AG04449 (cell line): Measurements from ENCODE around the gene TMEM218.

ENCODE experiments used
- CTCF ChIA-PET: fragments of 350-600 bp; formaldehyde crosslinking; extraction: SDS; loops from one replicate; lab custom pipeline; 2021; ENCODE audit warnings: antibody characterized with exemption; lab: Yijun Ruan, JAX
- POLR2A ChIA-PET: fragments of 400-600, 350-600 bp; formaldehyde crosslinking; extraction: SDS; loops from one replicate; lab custom pipeline; 2020; ENCODE audit warnings: antibody characterized with exemption, inconsistent platforms; lab: Yijun Ruan, JAX
- DNase-seq: peaks from one replicate; pipeline ENCODE4 v3.0.0-alpha.2; 2010; ENCODE audit warnings: low read depth, low spot score
- H3K4me3 ChIP-seq: 2 replicates; pipeline ENCODE4 v1.5.1; 2011; ENCODE audit warnings: low read depth, mild to moderate bottlenecking, control low read depth, low read length
- TF ChIP-seq, protein P1 (sequence below): IDR thresholded peaks from one replicate; pipeline ENCODE4 v1.5.1; 2011; ENCODE audit warnings: mild to moderate bottlenecking, moderate library complexity, low read length, control low read depth, inconsistent platforms; ENCODE audit not compliant: insufficient read depth; ENCODE audit errors: missing control alignments

The TMEM218 gene

DNA sequence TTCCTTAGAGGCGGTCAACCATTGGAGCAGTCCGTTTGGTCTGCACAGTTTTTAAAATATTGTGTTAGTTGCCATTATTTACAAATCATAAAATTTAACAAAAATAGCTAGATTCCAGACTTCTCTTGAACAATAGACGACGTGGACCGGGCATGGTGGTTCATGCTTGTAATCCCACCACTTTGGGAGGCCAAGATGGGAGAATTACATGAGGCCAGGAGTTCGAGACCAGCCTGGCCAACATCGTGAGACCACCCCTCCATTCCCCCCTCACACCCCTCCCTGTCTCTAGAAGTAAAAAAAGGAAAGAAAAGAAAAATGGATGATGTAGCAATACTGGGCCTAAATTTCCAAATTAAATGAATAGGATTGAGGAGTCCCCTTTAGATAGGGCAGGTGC is 47.4 kb downstream of the TMEM218 start:
- no peak for DNase-seq
- TF ChIP-seq, protein P1, sequence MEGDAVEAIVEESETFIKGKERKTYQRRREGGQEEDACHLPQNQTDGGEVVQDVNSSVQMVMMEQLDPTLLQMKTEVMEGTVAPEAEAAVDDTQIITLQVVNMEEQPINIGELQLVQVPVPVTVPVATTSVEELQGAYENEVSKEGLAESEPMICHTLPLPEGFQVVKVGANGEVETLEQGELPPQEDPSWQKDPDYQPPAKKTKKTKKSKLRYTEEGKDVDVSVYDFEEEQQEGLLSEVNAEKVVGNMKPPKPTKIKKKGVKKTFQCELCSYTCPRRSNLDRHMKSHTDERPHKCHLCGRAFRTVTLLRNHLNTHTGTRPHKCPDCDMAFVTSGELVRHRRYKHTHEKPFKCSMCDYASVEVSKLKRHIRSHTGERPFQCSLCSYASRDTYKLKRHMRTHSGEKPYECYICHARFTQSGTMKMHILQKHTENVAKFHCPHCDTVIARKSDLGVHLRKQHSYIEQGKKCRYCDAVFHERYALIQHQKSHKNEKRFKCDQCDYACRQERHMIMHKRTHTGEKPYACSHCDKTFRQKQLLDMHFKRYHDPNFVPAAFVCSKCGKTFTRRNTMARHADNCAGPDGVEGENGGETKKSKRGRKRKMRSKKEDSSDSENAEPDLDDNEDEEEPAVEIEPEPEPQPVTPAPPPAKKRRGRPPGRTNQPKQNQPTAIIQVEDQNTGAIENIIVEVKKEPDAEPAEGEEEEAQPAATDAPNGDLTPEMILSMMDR = no peak
- CTCF ChIA-PET = interaction anchor here (0.6 kb wide), 1 partner anchor 77 kb away, joined by 4 read pairs; no protein-coding TSS in a partner anchor
- peak overlapping the region; percentile 72; the same call in 1 of the 2 replicates for H3K4me3 ChIP-seq
- POLR2A ChIA-PET = no interaction called here

DNA sequence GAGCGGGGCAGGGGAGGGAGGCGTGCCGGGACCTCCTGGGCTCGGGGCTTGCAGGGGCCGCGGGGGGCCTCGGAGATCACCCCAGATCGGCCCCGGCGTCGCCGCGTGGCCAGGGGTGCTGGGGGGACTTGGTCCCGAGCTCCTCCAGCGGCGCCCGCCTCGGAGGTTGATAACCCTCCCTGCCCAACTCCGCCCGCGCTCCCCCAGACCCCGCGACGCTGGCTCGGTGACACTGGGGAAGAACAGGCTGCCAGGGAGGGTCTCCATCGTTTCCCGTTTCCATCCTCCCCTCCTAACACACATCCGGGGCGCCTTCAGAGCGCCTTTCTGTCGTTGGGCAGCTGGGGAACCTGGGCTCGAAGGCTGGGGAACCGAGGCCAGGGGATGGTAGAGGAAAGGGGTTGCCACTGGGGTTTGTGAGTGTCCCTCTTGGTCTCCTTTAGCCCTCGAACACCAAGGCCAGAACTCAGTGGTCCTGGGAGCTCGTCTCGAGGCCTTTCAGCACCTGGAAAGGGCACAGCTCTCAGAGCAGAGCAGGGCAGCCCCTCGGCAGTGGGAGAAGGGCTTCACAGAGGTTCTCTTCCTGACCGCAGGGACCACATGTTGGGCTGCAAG is 47.9 kb downstream of the TMEM218 start:
- ChIA-PET CTCF (interaction anchor here (0.8 to 1.5 kb wide), 3 partner anchors 27 to 282 kb away, joined by 4 read pairs; no protein-coding TSS in a partner anchor), POLR2A (interaction anchor here (0.7 kb wide), 1 partner anchor 311 kb away, joined by 4 read pairs; no protein-coding TSS in a partner anchor)
- DNase-seq = no peak
- H3K4me3 ChIP-seq = peak overlapping the region; percentile 72
- TF ChIP-seq, protein P1 = no peak

DNA sequence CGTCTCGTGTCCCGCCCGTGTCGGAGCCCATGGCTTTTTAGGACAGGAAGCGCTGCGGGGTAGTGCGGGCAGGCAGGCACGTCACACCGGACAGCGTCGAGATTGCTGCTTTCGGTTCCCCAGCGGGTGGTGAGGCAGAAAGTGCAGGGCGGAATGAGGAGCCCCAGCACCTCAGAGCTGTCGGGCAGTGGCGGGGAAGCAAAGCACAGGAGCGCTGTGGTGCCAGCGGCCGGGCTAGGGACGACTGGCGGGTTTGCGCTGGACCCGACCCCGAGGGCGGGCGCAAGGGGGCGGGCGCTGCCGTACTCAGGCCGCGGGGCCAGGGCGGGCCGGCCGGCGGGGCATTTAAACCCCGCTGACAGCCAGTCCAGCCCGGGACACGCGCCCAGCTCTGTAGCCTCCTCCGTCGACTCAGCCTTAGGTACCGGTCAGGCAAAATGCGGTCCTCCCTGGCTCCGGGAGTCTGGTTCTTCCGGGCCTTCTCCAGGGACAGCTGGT is 48.4 kb downstream of the TMEM218 start, which contains the start of gene SLC37A2:
Gene SLC37A2 (plus strand): TSS at position 375 of the 498 bp plus-strand sequence. CDS start 63 bp downstream, at position 438.
- TF ChIP-seq, protein P1 = peak; percentile 27
- H3K4me3 ChIP-seq = peak within 1 kb of the TSS; percentile 72
- CTCF ChIA-PET = interaction anchor here (0.8 to 1.5 kb wide), 3 partner anchors 28 to 283 kb away, joined by 4 read pairs; no protein-coding TSS in a partner anchor
- POLR2A ChIA-PET = interaction anchor here (0.7 kb wide), 1 partner anchor 310 kb away, joined by 4 read pairs; no protein-coding TSS in a partner anchor
- DNase-seq = no peak

DNA sequence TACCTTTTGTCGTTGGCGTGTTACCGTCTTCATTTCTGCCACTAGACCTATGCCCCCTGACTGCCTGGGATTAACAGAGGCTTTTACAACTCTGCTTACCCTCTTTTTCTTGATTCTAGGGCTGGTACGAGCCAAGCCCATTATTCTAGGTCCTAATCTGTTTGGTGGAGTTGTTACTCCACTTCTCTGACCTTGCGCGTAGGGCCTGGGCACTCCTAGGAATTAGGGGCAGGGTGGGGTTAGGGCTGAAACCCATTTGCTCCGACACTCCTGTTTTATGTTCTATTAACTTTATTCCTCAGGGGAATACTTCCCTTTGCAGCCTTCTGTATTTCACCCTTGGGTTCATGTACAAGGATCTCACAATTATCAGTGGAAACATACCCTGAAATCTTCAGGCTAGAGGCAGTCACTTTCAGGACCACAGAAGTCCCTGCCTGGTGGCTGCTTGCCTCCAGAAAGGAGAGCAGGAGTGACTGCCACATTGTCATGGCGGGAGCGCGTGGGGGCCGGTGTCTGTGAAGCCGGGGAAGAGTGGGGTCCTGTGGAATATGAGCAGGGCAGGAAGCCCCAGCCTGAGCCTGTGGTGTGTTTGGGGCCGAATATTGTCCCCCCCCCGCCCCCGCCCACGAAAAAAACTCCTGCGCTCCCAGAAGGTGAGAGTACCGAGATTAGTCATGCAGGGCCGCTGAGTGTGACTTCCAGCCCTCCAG is 49.1 kb downstream of the TMEM218 start:
- TF ChIP-seq, protein P1 = no peak
- CTCF ChIA-PET = interaction anchor here (0.8 to 1.5 kb wide), 4 partner anchors 29 to 284 kb away, joined by 4 read pairs; no protein-coding TSS in a partner anchor
- peak overlapping the region; percentile 72 for H3K4me3 ChIP-seq
- POLR2A ChIA-PET = interaction anchor here (0.6 kb wide), 1 partner anchor 66 kb away, joined by 3 read pairs; no protein-coding TSS in a partner anchor
- no peak for DNase-seq

GRCh38 chr11:125061281-125061680 is 50.1 kb downstream of the TMEM218 start:
- CTCF ChIA-PET = interaction anchor here (0.9 to 1.1 kb wide), 2 partner anchors 23 to 285 kb away, joined by 3 to 4 read pairs; no protein-coding TSS in a partner anchor
- H3K4me3 ChIP-seq = no peak overlapping the region
- no peak for DNase-seq
- POLR2A ChIA-PET = no interaction called here
- TF ChIP-seq, protein P1 = no peak

DNA sequence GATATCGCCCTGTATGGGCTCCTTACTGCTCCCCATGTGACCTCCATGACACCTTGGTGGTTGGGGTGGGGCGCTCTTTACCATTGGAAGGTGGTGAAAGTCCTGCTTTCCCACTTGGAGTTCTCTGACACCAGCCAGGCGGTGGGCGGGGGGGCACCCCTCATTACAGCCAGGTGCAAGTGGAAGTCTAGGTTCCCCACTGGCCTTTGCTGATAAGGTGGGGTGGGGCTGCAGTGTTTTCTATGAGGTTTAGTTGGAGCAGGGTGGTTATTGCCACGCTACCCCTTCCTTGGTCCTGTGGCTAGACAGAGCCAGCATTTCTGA is 53.8 kb downstream of the TMEM218 start:
- no peak overlapping the region for H3K4me3 ChIP-seq
- CTCF ChIA-PET = no interaction called here
- DNase-seq = no peak
- POLR2A ChIA-PET = no interaction called here
- TF ChIP-seq, protein P1 = no peak
